H9 (cell line): ENCODE measurements around the gene MBD3L4. TPM values are rescaled to one million over a fixed set of nuclear protein-coding genes. Genes with fewer than 3 reads are reported as not detected.

Experiments
- DNase-seq: peaks from one replicate; pipeline ENCODE4 v3.0.0-alpha.2; 2017
- H2AFZ ChIP-seq: one replicate; pipeline ENCODE4 v1.6.1; 2013; ENCODE audit warnings: mild to moderate bottlenecking, low read length, control low read depth, moderate library complexity
- H2AK5ac ChIP-seq: 2 replicates; pipeline ENCODE4 v1.6.1; 2013; ENCODE audit warnings: low read length, control low read depth, mixed read lengths; ENCODE audit not compliant: insufficient read length
- H2BK120ac ChIP-seq: one replicate; pipeline ENCODE4 v1.6.1; 2013; ENCODE audit warnings: low read depth, mild to moderate bottlenecking, low read length, control low read depth, inconsistent platforms; ENCODE audit not compliant: poor library complexity, severe bottlenecking
- H2BK12ac ChIP-seq: 2 replicates; pipeline ENCODE4 v1.6.1; 2013; ENCODE audit warnings: low read length, control low read depth, mixed read lengths, low read depth; ENCODE audit not compliant: insufficient read length
- H2BK15ac ChIP-seq: 2 replicates; pipeline ENCODE4 v1.6.1; 2013; ENCODE audit warnings: low read depth, low read length, control low read depth
- H2BK20ac ChIP-seq: one replicate; pipeline ENCODE4 v1.6.1; 2013; ENCODE audit warnings: low read depth, mild to moderate bottlenecking, low read length, control low read depth, inconsistent platforms; ENCODE audit not compliant: poor library complexity, severe bottlenecking
- H2BK5ac ChIP-seq: 2 replicates; pipeline ENCODE4 v1.6.1; 2013; ENCODE audit warnings: low read length, control low read depth, mixed read lengths; ENCODE audit not compliant: insufficient read length
- H3K14ac ChIP-seq: 2 replicates; pipeline ENCODE4 v1.6.1; 2013; ENCODE audit warnings: low read length, control low read depth; ENCODE audit not compliant: insufficient read depth
- H3K18ac ChIP-seq: 2 replicates; pipeline ENCODE4 v1.6.1; 2013; ENCODE audit warnings: low read depth, mild to moderate bottlenecking, mixed read lengths, low read length, control low read depth; ENCODE audit not compliant: insufficient read length
- H3K23ac ChIP-seq: 2 replicates; pipeline ENCODE4 v1.6.1; 2013; ENCODE audit warnings: low read length, control low read depth, mixed read lengths, low read depth; ENCODE audit not compliant: insufficient read length
- H3K23me2 ChIP-seq: 2 replicates; pipeline ENCODE4 v1.6.1; 2013; ENCODE audit warnings: low read depth, mild to moderate bottlenecking, mixed read lengths, low read length, control low read depth; ENCODE audit not compliant: insufficient read length, poor library complexity, severe bottlenecking
- H3K27ac ChIP-seq: 2 replicates; pipeline ENCODE4 v1.5.1; 2013; ENCODE audit warnings: low read length, control low read depth, mixed read lengths, low read depth; ENCODE audit not compliant: insufficient read length
- H3K27me3 ChIP-seq: 2 replicates; pipeline ENCODE4 v1.6.1; 2013; ENCODE audit warnings: low read length, control low read depth, inconsistent platforms; ENCODE audit not compliant: insufficient read depth
- H3K4ac ChIP-seq: 2 replicates; pipeline ENCODE4 v1.6.1; 2013; ENCODE audit warnings: low read depth, mild to moderate bottlenecking, control low read depth, inconsistent platforms, low read length, moderate library complexity
- H3K4me1 ChIP-seq: 2 replicates; pipeline ENCODE4 v1.6.1; 2013; ENCODE audit warnings: low read length, control low read depth, inconsistent platforms; ENCODE audit not compliant: insufficient read depth
- H3K4me2 ChIP-seq: 2 replicates; pipeline ENCODE4 v1.6.1; 2013; ENCODE audit warnings: low read length, control low read depth, mixed read lengths; ENCODE audit not compliant: insufficient read length, insufficient read depth
- H3K56ac ChIP-seq: 2 replicates; pipeline ENCODE4 v1.6.1; 2013; ENCODE audit warnings: low read depth, mild to moderate bottlenecking, mixed read lengths, low read length, control low read depth; ENCODE audit not compliant: insufficient read length
- H3K79me1 ChIP-seq: 2 replicates; pipeline ENCODE4 v1.6.1; 2013; ENCODE audit warnings: low read depth, mild to moderate bottlenecking, moderate library complexity, low read length, control low read depth, inconsistent platforms; ENCODE audit not compliant: insufficient read depth, poor library complexity, severe bottlenecking
- H3K79me2 ChIP-seq: 2 replicates; pipeline ENCODE4 v1.6.1; 2013; ENCODE audit warnings: low read length, control low read depth, inconsistent platforms; ENCODE audit not compliant: insufficient read depth
- H3K9ac ChIP-seq: 2 replicates; pipeline ENCODE4 v1.6.1; 2013; ENCODE audit warnings: low read length, control low read depth, mixed read lengths; ENCODE audit not compliant: insufficient read length; ENCODE audit errors: extremely low read depth
- H3K9me3 ChIP-seq: one replicate; pipeline ENCODE4 v1.6.1; 2013; ENCODE audit warnings: low read depth, low read length, inconsistent platforms; ENCODE audit not compliant: control insufficient read depth
- H3T11ph ChIP-seq: one replicate; pipeline ENCODE4 v1.6.1; 2013; ENCODE audit warnings: mild to moderate bottlenecking, low read length, control low read depth, inconsistent platforms
- H4K20me1 ChIP-seq: one replicate; pipeline ENCODE4 v1.6.1; 2013; ENCODE audit not compliant: control insufficient read depth, insufficient read length, insufficient read depth
- H4K5ac ChIP-seq: 2 replicates; pipeline ENCODE4 v1.6.1; 2013; ENCODE audit warnings: low read depth, mild to moderate bottlenecking, mixed read lengths, low read length, control low read depth; ENCODE audit not compliant: insufficient read length
- H4K8ac ChIP-seq: replicated peaks from 2 replicates; pipeline ENCODE4 v1.6.1; 2013; ENCODE audit warnings: low read length, control low read depth, mixed read lengths, low read depth; ENCODE audit not compliant: insufficient read length
- H4K91ac ChIP-seq: 2 replicates; pipeline ENCODE4 v1.6.1; 2013; ENCODE audit warnings: low read depth, mild to moderate bottlenecking, moderate library complexity, mixed read lengths, low read length, control low read depth; ENCODE audit not compliant: insufficient read length
- H3K27ac Mint-ChIP-seq, 3 experiments: 2 replicates in 2 of 3; 3 replicates in 1 of 3; pipeline ENCODE4 v1.8.0; 2020 to 2021; ENCODE audit warnings: mixed read lengths in 3 of 3, mild to moderate bottlenecking in 1 of 3, moderate library complexity in 1 of 3
- H3K27me3 Mint-ChIP-seq: 2 replicates; pipeline ENCODE4 v1.8.0; 2021; ENCODE audit warnings: low read depth, mild to moderate bottlenecking, moderate library complexity, mixed read lengths
- H3K36me3 Mint-ChIP-seq, 3 experiments: 2 replicates in 2 of 3; 3 replicates in 1 of 3; pipeline ENCODE4 v1.8.0; 2020 to 2021; ENCODE audit warnings: low read depth in 3 of 3, mixed read lengths in 3 of 3; ENCODE audit not compliant: insufficient read depth in 1 of 3
- H3K4me1 Mint-ChIP-seq, 2 experiments: 2 replicates each; pipeline ENCODE4 v1.8.0; 2020; ENCODE audit warnings: mixed read lengths in 2 of 2
- H3K4me3 Mint-ChIP-seq, 2 experiments: 2 replicates in 1 of 2; 3 replicates in 1 of 2; pipeline ENCODE4 v1.8.0; 2020 to 2021; ENCODE audit warnings: mild to moderate bottlenecking in 2 of 2, mixed read lengths in 2 of 2, moderate library complexity in 1 of 2
- H3K9me3 Mint-ChIP-seq, 2 experiments: 2 replicates in 1 of 2; 3 replicates in 1 of 2; pipeline ENCODE4 v1.8.0; 2020; ENCODE audit warnings: mild to moderate bottlenecking in 2 of 2, mixed read lengths in 2 of 2, moderate library complexity in 1 of 2
- CTCF ChIP-seq: fragments of 200-600 bp; sonication (generic); conservative IDR thresholded peaks from 3 replicates; pipeline ENCODE4 v1.8.0; 2021; ENCODE audit warnings: antibody characterized with exemption, mild to moderate bottlenecking
- WGBS: extraction: QIAGEN DNeasy Blood & Tissue Kit; methylation state at CpG from one replicate; pipeline ENCODE4 v1.1.7; 2013; ENCODE audit warnings: missing lambda C conversion rate, low lambda C conversion rate, mixed read lengths; ENCODE audit not compliant: insufficient read length; ENCODE audit errors: extremely low coverage; 5-methylcytosine and 5-hydroxymethylcytosine counted together
- total RNA-seq: library from RNA; stranded (reverse); gene quantifications from 2 replicates; pipeline ENCODE4 v1.2.1, GENCODE V29; 2021

MBD3L4 gene
- total RNA-seq, 1 experiment from 2014 or later: not detected

DNA sequence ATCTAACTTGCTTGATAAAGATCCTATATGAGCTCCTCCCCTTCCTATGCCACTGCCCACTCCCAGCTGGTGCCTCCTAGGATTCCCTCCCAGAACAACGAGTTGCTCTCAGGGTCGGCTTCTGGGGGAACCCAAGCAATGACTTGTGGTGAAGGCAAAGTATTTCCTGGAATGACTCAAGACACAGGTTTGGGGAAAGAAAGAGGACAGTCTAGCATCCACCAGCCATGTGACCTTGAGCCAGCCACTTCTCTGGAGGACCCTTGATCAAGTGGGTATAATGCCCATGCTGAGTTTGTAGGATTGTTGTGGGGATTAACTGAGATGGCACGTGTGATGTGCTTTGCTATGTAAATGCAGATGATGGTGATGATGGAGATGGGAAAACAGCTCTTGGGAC is 51.7 kb downstream of the MBD3L4 start:
- Histone ChIP-seq H4K8ac (no peak overlapping the region), H4K91ac (no peak overlapping the region), H3K14ac (no peak overlapping the region), H3K4me1 (no peaks in the 10 kb centered on the region), H2BK12ac (no peak overlapping the region), H3T11ph (no peak overlapping the region), H2AFZ (no peak overlapping the region), H2BK15ac (no peak overlapping the region), H2BK5ac (no peak overlapping the region), H4K20me1 (no peaks in the 10 kb centered on the region), H3K23ac (no peak overlapping the region), H3K4ac (no peak overlapping the region), H3K4me2 (no peak overlapping the region), H3K79me1 (no peaks in the 10 kb centered on the region), H3K23me2 (no peaks in the 10 kb centered on the region), H2BK120ac (no peak overlapping the region), H2BK20ac (no peak overlapping the region), H3K18ac (no peak overlapping the region), H4K5ac (no peak overlapping the region), H3K27me3 (no peaks in the 10 kb centered on the region), H3K56ac (no peak overlapping the region), H3K79me2 (no peaks in the 10 kb centered on the region), H2AK5ac (no peak overlapping the region), H3K9ac (no peak overlapping the region), H3K9me3 (peaks cover 61% of the 10 kb centered on the region), H3K27ac (no peak overlapping the region)
- H3K4me1 Mint-ChIP-seq: no peaks in the 10 kb centered on the region
- no peak overlapping the region for H3K4me3 Mint-ChIP-seq
- no peak overlapping the region for H3K27ac Mint-ChIP-seq
- no peak for DNase-seq
- H3K36me3 Mint-ChIP-seq: peaks cover 4 to 27% (median 6%) of the 10 kb centered on the region in 3 experiments; a peak in 6 of 7 replicates
- TF ChIP-seq CTCF: no peak
- peaks cover 2% of the 10 kb centered on the region; the same call in 1 of the 2 replicates for H3K27me3 Mint-ChIP-seq
- H3K9me3 Mint-ChIP-seq: peaks cover 75 to 82% of the 10 kb centered on the region in 2 experiments
- WGBS: no CpG with 5 or more reads among the region's 3 CpGs
